CD4-positive, alpha-beta T cell treated with Interleukin-4 for 1 hour (primary cell): ENCODE results near the gene SEMA4B.
"Not testable (repeated sequence)": the region's sequence is repeated elsewhere in the genome, so short reads cannot be mapped to it uniquely, and the experiment has no call there.

Experiments
- DNase-seq, 2 donors: peaks; one replicate each; pipeline ENCODE4 v3.0.0-alpha.2; 2020 to 2022

The SEMA4B gene

GRCh38 chr15:90265271-90266060, 64.3 kb downstream of the SEMA4B start, which contains the start of gene NGRN:
Gene NGRN, plus strand, starts transcription at chr15:90265672. Its CDS starts 41 bp downstream, at chr15:90265713.
- DNase-seq: peak; percentile 91 to 92

- peak; percentile 51 to 65 for DNase-seq
These were observed 64.9 kb downstream of the SEMA4B start for GRCh38 chr15:90266061-90266431.

DNA sequence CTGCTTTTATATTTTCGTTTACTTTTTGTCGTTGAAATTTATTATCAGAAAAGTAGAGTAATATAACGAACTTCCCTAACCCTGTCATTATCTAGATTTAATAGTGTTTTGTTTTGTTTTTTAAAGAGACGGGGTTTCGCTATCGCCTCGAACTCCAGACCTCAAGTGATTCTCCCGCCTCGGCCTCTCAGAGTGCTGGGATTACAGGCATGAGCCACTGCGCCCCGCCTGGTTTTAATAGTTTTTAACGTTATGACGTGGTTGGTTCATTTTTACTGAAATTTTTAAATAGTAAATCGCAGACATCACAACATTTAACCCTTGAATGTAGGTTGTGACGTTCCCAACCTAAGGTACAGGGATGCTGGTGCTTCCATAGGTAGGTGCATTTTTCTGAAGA, 65.4 kb downstream of the SEMA4B start:
- peak; percentile 17 to 45 for DNase-seq

DNA sequence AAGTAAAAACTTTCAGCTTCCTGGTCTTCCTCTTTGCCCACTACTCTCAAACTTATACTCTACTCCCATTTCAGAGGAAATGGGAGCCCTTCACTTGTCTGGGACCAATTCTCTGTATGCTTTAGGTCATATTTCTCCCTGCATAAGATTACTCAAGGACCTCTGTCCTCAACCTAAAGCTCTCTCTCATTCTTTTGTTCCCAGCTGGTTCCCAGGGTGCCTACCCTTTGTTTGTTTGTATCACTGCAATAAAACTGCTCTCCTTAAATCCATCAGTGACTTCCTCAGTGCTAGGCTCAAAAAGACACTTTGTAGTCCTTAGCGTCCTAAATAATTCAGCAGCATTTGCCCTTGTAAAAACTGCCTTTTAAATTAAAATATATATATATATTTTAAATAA, 67.3 kb downstream of the SEMA4B start:
- no peak for DNase-seq

DNA sequence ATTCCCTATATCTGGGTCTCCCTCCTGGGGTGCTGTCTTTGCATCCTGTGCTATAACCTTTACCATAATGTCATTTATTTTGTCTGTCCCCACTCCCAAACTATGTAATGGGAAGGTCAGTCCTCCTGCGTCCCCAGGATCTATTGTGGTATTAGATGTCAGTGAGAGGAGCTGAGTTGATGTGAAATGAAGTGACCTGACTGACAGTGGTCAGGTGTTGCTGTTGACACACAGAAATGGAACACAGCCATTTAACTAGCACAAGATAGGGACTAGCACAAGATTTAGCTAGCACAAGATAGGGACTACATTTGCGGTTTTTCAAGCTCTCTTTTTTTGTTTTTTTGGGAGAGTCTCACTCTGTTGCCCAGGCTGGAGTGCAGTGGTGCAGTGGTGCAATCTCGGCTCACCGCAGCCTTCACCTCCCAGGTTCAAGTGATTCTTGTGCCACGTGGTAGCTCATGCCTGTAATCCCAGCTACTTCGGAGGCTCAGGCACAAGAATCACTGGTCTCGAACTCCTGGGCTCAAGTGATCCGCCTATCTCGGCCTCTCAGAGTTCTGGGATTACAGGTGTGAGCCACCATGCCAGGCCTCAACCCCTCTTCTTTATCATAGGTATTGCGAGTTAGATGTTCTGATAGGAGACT, 69.5 kb downstream of the SEMA4B start:
- DNase-seq: no peak

- no peak for DNase-seq
These were observed 70.5 kb downstream of the SEMA4B start for GRCh38 chr15:90271459-90272166.

DNA sequence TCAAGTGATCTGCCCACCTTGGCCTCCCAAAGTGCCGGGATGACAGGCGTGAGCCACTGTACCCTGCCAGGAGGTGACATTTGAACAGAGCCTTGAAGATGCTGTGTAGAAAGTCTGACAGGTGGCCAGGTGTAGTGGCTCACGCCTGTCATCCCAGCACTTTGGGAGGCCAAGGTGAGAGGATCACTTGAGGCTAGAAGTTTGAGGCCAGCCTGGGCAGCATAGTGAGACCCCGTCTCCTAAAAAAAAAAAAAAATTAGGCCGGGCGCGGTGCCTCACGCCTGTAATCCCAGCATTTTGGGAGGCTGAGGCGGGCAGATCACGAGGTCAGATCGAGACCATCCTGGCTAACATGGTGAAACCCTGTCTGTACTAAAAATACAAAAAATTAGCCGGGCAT, 77.3 kb downstream of the SEMA4B start:
- DNase-seq: not testable (repeated sequence)
